Brain pericyte (primary cell): ENCODE data around the gene SYNE2.

ENCODE experiments used
- DNase-seq: peaks from one replicate; pipeline ENCODE4 v3.0.0-alpha.2; 2012; ENCODE audit warnings: low read depth, low spot score

SYNE2 gene

GRCh38 chr14:63952933-63953437, 100.2 kb downstream of the SYNE2 start:
- no peak for DNase-seq

GRCh38 chr14:63956326-63956725, 103.5 kb downstream of the SYNE2 start:
- no peak for DNase-seq

- no peak for DNase-seq
These were observed 108.2 kb downstream of the SYNE2 start for GRCh38 chr14:63960926-63961567.

- no peak for DNase-seq
These were observed 110.1 kb downstream of the SYNE2 start for GRCh38 chr14:63962906-63963305.

GRCh38 chr14:63963439-63963838, 110.6 kb downstream of the SYNE2 start:
- no peak for DNase-seq

GRCh38 chr14:63964113-63964512, 111.3 kb downstream of the SYNE2 start:
- no peak for DNase-seq

- no peak for DNase-seq
These were observed 113.6 kb downstream of the SYNE2 start for GRCh38 chr14:63966407-63966806.

GRCh38 chr14:63972323-63972932, 119.6 kb downstream of the SYNE2 start:
- DNase-seq = no peak

GRCh38 chr14:63974176-63974575, 121.4 kb downstream of the SYNE2 start:
- no peak for DNase-seq

GRCh38 chr14:63981569-63981968, 128.8 kb downstream of the SYNE2 start:
- DNase-seq = no peak

GRCh38 chr14:63982156-63982555, 129.4 kb downstream of the SYNE2 start:
- DNase-seq = no peak

GRCh38 chr14:63982629-63983028, 129.8 kb downstream of the SYNE2 start:
- no peak for DNase-seq

- no peak for DNase-seq
These were observed 134.2 kb downstream of the SYNE2 start for GRCh38 chr14:63986789-63987533.

GRCh38 chr14:63988579-63988978, 135.8 kb downstream of the SYNE2 start:
- DNase-seq = no peak

- DNase-seq = no peak
These were observed 139.0 kb downstream of the SYNE2 start for GRCh38 chr14:63991833-63992232.

- no peak for DNase-seq
These were observed 140.1 kb downstream of the SYNE2 start for GRCh38 chr14:63992858-63993257.

GRCh38 chr14:63993992-63994391, 141.2 kb downstream of the SYNE2 start:
- no peak for DNase-seq

- DNase-seq = no peak
These were observed 142.5 kb downstream of the SYNE2 start for GRCh38 chr14:63995285-63995684.

- DNase-seq = no peak
These were observed 143.2 kb downstream of the SYNE2 start for GRCh38 chr14:63996016-63996415.

- DNase-seq = no peak
These were observed 143.9 kb downstream of the SYNE2 start for GRCh38 chr14:63996625-63997220.

GRCh38 chr14:64000749-64001148, 147.9 kb downstream of the SYNE2 start:
- DNase-seq = no peak

GRCh38 chr14:64005822-64006221, 153.0 kb downstream of the SYNE2 start:
- DNase-seq = no peak
